Measurements from ENCODE around the gene TMEM131.
"Not testable (repeated sequence)": the region's sequence is repeated elsewhere in the genome, so short reads cannot be mapped to it uniquely, and the experiment has no call there.

The TMEM131 gene

DNA sequence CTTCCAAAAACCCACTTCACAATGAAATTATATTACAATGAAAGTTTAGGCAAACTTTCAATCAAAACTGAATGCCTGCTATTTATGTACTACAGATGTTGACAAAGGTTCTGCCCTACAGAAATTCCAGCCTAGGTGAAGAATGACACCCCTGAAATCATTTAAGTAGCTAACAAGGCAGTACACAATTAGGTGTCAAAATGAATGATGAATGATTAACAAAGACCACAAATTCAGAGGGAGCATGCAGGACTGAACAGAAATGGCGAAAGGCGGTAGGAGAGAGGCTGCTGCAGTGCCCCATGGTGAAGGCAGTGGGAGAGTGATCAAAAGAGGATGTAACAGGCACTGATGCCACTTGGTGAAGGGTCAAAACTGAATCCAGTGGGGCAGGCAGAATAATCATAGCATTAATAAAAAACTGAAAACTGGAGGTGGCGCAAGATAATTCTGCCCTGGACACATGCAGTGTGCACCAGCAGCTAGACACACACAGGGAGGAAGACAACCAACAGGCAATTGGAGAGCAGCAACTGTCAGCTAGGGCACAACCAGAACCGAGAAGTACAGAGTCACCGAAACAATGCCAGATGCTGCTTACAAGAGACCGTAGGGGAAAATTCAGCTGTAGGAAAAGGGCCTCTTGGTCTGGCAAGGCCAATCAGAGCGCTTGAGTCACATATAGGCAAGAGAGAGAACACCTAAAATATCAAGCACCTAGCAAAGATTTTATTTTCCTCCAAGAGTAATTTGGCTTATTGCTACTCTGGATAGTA lies 4.5 kb downstream of the TMEM131 start:
- DNase-seq: no peak

DNA sequence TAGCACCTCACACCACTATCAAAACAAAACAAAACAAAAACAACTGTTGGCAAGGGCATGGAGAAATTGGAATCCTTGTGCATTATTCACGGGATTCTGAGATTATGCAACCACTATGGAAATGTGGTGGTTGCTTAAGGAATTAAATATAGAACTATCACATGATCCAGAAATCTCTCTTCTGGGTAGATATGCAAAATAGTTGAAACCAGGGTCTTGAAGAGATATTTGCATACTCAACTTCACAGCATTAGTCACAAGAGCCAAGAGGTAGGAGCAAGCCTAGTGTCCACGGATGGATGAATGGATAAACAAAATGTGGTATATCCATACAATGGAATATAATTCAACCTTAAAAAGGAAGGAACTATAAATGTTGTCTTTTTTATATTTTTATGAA lies 7.0 kb downstream of the TMEM131 start:
- no peak for DNase-seq

DNA sequence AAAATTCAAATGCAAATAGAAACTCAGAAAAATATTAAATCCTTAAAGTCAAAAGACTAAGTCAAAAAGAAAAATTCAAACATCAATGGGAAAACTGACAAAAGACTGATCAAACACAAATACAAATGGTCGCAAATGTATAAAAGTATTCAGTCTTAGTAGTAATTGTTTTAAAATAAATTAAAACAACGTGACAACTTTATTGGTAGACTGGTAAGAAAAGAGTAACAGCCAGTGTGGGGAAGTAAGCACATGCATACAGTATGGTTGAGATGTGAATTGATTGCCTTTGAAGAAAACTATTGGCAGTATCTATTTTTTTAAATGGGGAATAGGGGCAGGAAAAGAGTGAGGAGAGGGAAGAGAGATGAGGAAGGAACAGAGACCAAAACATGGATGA lies 9.8 kb downstream of the TMEM131 start:
- DNase-seq: no peak

DNA sequence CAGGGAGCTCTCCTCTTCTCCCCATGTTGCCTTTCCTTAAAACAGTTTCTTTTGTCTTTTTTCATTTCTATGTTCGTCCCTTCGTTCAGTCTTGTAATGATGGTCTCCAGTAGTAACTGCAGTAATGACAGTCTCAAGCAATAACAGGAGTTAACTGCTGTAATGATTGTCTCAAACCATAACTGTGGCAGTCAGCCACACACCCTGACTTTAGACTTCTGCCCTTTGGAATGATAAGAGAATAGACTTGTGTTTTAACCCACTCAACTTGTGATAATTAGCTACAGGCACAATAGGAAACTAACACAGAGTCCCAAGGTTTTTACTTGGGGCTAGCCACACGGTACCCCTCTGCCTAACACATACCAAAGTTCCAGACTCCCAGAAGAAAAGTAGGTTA lies 12.1 kb downstream of the TMEM131 start:
- DNase-seq: no peak

DNA sequence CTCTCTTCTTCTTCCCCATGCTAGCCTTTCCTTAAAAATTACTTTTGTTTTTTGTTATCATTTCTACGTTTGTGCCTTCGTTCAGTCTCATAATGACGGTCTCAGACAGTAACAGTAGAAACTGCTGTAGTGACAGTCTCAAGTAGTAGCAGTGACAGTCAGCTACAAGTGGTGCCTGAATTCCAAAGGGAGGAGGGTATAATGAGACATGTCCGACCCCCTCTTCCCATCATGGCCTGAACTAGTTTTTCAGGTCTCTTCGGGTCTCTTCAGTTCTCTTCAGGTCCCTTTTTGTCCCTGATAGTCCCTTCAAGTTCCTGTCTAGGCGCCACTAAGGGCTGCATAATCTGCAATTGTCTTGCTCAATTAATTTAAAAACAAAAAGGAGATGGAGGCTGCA lies 12.6 kb downstream of the TMEM131 start:
- DNase-seq: no peak

DNA sequence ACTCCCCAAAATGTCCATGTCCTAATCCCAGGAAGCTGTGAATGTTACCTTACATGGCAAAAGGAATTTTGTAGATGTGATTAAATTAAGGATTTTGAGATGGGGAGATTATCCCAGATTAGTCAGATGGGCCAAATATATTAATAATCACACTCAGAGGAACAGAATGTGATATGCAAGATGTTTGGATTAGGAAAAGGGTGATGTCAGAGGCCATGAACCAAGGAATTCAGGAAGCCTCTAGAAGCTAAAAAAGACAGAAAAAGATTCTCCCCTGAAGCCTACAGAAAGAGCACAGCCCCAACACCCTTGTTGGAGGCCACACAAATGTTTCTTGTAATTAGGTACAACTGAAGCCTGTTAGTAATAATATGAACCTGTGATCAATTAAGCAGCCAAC lies 13.1 kb downstream of the TMEM131 start:
- DNase-seq: no peak

DNA sequence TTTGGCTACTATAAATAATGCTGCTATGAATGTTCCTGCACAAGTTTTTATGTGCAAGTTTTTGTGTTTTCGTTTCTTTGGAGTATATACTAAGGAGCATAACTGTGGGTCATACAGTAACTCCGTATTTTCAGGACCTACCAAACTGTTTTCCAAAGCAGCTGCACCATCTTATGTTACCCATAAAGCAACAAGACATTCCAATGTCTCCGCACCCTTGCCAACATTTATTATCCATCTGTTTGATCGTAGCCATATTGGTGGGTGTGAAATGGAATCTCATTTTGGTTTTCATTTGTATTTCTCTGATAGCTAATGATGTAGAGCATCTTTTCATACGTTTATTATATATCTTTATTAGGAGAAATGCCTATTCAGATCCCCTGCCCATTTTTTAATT lies 13.8 kb downstream of the TMEM131 start:
- no peak for DNase-seq

DNA sequence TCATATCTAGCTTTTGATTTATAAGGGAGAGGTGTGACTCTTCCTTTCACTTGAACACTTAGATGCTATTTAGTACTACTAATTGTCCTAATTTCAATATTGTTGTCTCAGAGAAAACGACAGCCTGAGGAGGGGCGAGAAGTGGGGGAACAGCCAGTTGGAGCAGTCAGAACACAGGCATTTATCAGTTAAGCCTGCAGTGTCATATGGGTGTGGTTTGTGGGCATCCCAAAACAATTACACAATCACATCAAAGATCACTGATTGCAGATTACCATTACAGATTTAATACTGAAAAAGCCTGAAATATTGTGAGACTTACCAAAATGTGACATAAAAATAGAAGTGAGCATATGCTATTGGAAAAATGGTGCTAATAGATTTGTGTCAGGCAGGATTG lies 15.8 kb downstream of the TMEM131 start:
- no peak for DNase-seq

DNA sequence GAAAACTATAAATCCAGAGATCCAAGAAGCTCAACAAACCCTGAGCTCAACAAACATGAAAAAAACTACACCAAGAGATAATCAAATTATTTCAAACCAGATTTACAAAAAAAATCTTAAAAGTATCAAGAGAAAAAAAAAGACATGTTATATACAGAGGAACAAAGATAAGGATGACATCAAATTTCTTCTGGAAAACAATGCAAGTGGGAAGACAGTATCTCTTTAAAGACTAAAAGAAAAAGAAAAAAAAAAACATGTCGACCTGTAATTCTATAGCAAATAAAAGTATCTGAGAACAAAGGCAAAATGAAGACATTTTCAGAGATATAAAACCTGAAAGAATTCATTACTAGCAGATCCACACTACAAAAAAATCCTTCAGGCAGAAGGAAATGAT lies 21.3 kb downstream of the TMEM131 start:
- no peak for DNase-seq

DNA sequence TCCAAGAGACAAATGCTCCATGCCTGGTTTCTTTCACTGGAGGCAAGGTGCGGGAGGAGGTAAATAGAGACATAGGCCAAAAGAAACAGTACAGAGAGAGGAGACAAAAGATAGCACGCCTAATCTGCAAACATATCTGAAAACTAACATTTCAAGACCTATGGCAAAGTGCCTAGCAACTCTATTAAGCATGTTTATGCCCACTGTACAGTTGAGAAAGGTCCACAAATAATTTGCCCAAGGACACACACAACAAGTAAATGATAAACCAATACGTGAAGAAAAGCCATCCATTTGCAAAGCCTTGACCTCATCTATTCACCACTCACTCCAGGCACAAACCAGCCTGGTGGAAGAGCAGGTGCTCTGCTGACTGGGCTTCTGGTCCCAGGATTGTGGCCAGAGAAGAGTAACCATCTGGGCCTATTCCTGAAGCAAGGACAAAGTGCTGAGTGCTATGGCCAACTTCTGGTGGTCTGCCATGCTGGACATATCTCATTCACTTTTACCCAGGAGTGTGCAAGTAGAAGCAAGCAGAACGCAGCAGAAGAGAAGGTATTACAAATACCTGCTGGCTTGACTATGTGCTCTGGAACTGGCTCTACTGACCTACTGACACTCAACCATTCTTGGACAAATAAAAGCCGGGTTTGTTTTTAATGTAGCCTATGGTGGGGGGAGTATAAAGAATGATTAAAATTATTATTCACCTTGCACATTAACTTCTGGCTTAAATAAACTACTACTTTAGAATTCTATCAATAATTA lies 25.3 kb downstream of the TMEM131 start:
- DNase-seq: no peak

DNA sequence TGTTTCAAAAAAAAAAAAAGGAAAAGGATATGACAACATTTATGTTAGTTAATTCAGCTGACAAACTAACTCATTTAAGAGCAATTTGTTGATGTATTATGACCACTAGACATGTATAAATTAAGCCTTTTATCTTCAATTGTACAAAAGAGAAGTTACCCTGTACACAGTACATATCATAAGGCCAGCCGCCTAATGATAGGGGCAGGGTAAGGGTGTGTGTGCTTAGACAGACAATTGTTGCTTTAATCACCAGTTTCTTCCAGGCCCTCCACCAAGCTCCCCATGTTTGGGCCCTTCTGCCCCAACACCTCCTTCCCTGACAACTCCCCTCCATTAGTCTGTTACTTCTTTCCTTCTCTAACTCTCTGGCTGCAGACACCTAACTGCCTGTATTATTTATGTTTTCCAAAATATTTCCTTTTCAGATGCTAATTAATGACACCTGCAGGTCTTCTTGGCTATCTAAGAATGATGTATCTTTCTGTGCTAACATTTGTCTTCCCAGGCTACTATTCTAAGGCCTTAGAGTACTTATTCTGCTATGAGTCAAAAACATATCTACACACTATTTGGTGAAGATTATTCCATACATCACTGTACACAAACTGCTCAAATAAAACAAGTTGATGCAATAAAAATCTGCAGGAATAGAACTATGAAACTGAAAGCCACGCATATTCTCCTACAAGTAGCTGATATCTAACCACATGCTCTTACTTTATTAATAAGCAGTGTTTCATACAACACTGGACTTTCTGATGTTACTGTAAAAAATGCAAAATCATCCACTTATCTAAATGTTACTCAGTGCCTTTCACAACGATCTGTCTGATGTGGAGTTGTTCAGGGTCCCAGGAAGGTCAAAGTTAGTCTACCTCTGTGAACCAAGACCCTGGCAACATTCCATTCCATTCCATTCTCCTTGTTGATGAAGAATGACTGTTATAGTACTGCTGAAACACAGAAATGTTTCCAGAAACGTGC lies 26.4 kb downstream of the TMEM131 start:
- DNase-seq: no peak

DNA sequence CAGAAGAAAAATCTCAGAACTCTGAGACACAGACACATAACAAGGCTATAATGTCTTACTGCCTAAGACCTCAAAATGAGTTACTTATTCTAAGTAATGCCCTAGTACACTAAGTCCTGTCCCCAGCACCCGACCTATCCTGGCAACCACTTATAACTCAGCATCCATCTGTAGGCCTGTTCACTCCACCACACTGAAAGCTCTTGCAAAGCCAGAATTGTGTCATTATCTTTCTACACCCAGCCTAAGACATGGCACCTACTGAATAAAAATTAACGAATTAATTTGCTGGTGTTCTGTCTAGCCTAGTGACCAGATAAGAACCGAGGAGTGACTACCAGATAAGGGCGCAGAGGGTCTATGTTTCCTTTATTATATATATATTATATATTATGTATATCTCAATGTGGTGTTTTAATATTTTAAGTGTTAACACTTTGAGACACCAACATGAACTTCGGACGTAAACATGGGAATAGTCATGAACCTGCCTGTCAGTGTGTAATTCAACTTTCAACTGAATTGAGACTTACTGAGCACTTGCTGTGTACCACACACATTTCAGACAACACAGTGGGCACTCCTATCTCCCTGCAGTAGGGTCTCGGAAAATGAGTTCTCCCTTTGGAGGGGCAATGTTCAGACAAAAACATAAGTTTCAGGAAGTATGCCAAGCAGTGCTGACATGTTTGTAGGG lies 27.7 kb downstream of the TMEM131 start:
- DNase-seq: no peak

DNA sequence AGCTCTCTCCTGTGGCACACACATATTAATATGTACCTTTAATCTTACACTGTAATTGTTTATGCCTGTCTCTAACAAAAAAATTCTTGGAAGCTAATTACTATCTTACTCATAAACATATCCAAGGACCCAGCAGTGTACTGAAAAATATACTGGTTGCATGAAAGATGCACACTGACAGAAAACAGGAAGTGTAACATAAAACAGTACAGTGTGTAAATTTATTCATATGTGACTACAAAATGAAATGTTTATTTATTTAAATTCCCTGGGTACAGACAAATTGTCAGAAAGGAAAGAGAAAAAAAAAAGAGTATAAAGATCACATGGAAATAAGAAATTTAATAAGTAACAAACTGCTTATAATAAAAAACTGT lies 28.5 kb downstream of the TMEM131 start:
- no peak for DNase-seq

DNA sequence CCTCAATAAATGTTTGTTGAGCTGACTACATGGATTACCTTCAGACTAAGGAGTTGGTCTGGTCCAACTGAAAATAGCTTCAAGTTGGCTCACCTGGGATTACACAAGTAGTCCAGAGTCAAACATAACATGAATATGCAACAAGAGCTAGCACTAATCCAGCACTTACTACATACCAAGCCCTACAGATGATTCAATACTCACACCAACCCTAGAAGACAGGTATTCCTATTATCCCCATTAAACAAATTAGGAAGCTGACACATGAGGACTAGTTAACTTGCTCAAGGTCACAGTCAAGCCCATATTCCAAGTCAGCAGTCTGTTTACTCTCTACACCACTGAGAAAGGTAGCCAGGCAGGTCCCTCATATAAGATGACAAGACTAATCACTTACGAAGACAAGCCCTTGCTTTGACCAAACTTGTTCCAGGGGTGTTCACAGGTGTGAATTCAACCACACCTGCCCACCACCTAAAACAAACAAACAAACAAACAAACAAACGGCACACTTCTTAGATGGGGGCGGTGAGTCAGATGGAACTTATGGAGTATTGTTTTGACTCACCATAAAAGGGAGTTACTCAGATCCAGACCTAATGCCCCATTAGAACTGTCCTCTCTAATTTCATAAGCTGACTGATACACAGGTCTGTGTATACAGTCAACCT lies 29.1 kb downstream of the TMEM131 start:
- DNase-seq: no peak

DNA sequence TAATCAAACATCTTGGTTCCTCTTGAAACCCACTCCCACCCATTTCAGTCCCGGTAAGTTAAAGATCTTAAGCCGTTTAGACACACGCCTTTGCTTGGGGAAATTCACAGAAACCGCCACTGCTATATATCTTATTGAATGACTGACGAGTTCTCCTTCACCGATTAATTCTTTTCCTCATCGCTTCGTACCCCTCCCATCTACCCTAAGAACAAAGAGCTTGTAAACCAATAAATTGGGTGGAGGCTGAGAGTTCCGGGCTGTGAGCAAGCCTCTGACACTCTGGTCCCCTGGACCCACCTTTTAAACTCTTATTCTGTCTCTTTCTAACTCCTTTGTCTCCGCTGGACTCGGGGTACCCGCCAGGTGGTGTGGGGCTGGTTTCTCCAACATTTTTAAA lies 30.6 kb downstream of the TMEM131 start:
- no peak for DNase-seq

DNA sequence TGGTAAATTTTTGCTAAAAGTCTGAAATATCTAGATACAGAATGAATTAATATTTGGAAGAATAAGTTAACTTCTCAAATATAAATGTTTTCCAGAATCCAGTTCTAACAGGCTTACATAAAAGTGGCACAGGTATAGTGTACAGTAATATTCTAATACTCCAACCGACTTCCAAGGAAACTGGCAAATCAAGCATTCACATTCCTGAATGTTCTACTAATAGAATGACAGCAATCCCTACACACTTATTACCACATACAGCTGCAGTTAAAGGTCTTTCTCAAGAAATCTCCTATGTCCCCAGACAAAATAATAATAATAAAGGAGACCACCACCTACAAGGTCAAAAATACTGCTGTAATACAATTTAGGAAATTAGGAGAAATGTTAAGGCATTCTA lies 31.9 kb downstream of the TMEM131 start:
- no peak for DNase-seq

DNA sequence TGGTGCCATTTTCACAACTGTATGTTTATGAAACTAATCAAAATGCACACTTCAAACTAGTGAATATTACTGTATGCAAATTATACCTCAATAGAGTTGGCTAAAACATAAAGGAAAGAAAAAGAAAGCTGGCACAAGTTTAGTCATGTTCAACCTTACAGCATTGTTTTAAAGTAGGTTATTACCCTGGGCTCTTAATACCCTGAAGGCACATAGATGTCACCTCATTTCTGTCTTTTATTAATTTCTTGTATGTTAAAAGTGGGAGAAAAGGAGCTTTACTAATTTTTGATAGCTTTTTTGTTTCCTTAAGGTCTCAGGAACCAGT lies 32.7 kb downstream of the TMEM131 start:
- DNase-seq: no peak

DNA sequence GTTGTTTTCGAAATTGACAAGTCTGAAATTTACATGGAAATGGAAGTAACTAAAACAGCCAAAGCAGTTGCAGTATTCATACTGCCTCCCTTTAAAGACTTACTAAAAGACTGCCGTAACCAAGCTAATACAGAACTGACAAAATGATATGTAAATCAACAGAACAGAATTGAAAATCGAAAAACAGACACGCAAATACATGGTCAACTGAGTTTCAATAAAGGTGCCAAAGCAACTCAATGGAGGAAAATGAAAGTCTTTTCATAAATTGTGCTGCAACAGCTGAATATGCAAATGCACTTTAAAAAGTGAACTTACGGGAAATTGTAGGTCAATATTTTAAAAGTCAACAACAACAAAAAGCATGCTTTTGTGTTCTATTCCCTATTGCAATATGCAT lies 34.2 kb downstream of the TMEM131 start:
- DNase-seq: no peak

DNA sequence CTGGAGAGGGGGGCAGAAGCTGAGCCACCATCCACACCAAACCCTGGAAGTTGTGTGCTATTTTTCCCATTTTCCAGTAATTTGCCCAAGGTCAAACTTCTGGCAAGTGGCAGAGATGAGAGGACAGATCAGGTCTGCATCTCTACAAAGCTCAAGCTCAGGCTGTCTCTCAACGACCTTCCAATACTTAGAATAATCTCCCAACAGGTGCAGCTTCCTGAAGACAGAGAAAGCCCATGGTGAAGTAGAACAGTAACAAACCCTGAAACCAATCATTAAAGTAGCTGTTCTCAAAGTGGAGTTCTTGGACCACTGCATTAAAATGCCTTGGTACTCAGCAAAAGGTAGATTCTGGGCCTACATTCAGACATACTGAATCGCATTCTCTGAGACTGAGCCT lies 37.6 kb downstream of the TMEM131 start:
- DNase-seq: no peak

DNA sequence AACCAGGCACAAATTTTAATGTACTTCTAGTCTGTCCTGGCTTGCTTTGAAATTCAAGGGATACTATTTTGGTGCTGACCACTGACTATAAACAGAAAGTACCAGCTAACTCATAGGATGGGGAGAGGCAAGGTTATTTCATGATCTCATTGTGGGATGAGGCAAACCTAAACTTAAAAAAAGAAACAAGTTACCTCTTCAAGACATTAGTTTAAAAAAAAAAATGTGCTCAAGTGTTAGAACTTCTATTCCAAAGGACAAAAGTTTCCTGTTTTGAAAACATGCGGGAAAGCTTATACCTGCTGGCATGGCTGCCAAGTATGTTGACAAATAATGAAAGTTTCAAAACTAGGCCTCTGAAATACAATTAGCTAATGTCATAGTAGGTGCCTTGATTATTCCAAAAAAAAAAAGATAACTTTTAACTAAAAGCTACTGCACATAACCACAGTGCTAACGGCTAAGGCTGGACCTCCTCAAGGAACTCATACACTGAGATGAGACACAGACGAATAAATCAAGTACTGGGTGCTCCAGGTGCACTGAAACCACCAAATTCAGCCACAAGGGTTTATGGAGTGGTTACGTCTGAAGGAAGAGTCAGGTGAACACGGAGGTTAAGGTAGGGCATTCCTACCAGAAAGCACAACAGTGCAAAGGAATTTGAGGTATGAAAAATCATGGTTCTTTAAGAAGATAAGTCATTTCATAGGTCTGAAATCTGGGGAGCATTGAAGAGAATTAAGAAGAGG lies 38.1 kb downstream of the TMEM131 start:
- no peak for DNase-seq

DNA sequence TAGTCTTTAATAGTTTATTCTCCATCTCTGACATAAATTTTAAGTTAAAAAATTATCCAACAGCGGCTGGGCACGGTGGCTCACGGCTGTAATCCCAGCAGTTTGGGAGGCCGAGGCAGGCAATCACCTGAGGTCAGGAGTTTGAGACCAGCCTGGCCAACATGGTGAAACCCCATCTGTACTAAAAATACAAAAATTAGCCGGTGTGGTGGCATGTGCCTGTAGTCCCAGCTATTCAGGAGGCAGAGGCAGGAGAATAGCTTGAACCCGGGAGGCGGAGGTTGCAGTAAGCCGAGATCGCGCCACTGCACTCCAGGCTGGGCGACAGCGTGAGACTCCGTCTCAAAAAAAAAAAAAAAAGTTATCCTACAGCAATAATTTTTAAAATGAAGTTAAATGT lies 39.0 kb downstream of the TMEM131 start:
- DNase-seq: not testable (repeated sequence)

DNA sequence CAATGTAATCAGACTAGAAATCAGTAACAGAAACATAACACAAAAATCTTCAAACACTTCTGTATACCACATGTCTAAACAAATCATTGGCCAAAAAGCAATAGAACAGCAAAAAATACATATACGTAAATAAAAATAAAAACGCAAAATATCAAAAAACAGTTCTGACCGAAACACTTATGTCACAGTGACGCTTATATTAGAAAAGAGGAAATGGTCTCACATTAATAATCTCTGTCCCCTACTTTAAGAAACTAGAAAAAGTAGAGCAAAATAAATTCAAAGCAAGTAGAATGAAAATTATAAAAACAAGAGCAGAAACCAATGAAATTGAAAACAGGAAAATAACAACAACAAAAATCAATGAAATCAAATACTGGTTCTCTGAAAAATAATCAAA lies 41.9 kb downstream of the TMEM131 start:
- DNase-seq: no peak

Measured in stimulated activated CD4-positive, alpha-beta T cell treated with anti-CD3 and anti-CD28 coated beads, Interleukin-15, amount 100 ng/mL, for 24 hours (primary cell).